Endodermal cell (in vitro differentiated cells): ENCODE data around the gene CREM. TPM values are rescaled to one million over a fixed set of nuclear protein-coding genes. Genes with fewer than 3 reads are reported as not detected.

ENCODE experiments used
- DNase-seq: peaks from one replicate; pipeline ENCODE4 v3.0.0-alpha.2; 2017
- H3K27ac ChIP-seq: 2 replicates; pipeline ENCODE4 v1.5.1; 2013; ENCODE audit warnings: mild to moderate bottlenecking, low read depth, low read length, moderate library complexity
- H3K27me3 ChIP-seq: 2 replicates; pipeline ENCODE4 v1.6.1; 2013; ENCODE audit warnings: mild to moderate bottlenecking, low read length, moderate library complexity; ENCODE audit not compliant: insufficient read depth, control insufficient read depth, poor library complexity, severe bottlenecking
- H3K36me3 ChIP-seq: 2 replicates; pipeline ENCODE4 v1.7.0; 2013; ENCODE audit warnings: mild to moderate bottlenecking, low read length, moderate library complexity; ENCODE audit not compliant: control insufficient read depth, insufficient read depth
- H3K4me1 ChIP-seq: one replicate; pipeline ENCODE4 v1.7.0; 2013; ENCODE audit warnings: low read length; ENCODE audit not compliant: control insufficient read depth, insufficient read depth
- H3K4me3 ChIP-seq: 2 replicates; pipeline ENCODE4 v1.5.1; 2013; ENCODE audit warnings: mild to moderate bottlenecking, low read length, moderate library complexity
- H3K9ac ChIP-seq: 2 replicates; pipeline ENCODE4 v1.6.1; 2013; ENCODE audit warnings: mild to moderate bottlenecking, low read length, moderate library complexity; ENCODE audit not compliant: poor library complexity, severe bottlenecking; ENCODE audit errors: extremely low read depth
- H3K9me3 ChIP-seq: 2 replicates; pipeline ENCODE4 v1.6.1; 2013; ENCODE audit warnings: mild to moderate bottlenecking, low read length, moderate library complexity; ENCODE audit not compliant: control insufficient read depth
- H3K27ac Mint-ChIP-seq: 2 replicates; pipeline ENCODE4 v1.8.0; 2020; ENCODE audit warnings: mixed read lengths
- H3K27me3 Mint-ChIP-seq: 2 replicates; pipeline ENCODE4 v1.8.0; 2021; ENCODE audit warnings: mild to moderate bottlenecking, mixed read lengths; ENCODE audit not compliant: insufficient read depth
- H3K36me3 Mint-ChIP-seq: 2 replicates; pipeline ENCODE4 v1.8.0; 2020; ENCODE audit warnings: low read depth, mixed read lengths
- H3K4me1 Mint-ChIP-seq: 2 replicates; pipeline ENCODE4 v1.8.0; 2020; ENCODE audit warnings: mixed read lengths
- H3K4me3 Mint-ChIP-seq: 2 replicates; pipeline ENCODE4 v1.8.0; 2020; ENCODE audit warnings: mild to moderate bottlenecking, moderate library complexity, mixed read lengths
- H3K9me3 Mint-ChIP-seq: 2 replicates; pipeline ENCODE4 v1.8.0; 2020; ENCODE audit warnings: mild to moderate bottlenecking, mixed read lengths
- whole genome bisulfite sequencing, 2 experiments: methylation state at CpG; one replicate each; pipeline versions ENCODE4 v1.1.5 to v1.1.7; 2013; ENCODE audit warnings: missing lambda C conversion rate in 2 of 2, mixed read lengths in 1 of 2; ENCODE audit not compliant: insufficient coverage in 1 of 2, insufficient read length in 1 of 2; 5-methylcytosine and 5-hydroxymethylcytosine counted together
- total RNA-seq, 2 donors: library from RNA; stranded (reverse); fragmentation: NEBNext Ultra II Directional in 1 of 2; extraction: Animal tissue kit (Norgen Biotek cat#: 25700) in 1 of 2; gene quantifications; 2 replicates in 1 of 2; 3 replicates in 1 of 2; pipeline ENCODE4 v1.2.1, GENCODE V29; 2021
- TF ChIP-seq, protein P1 (sequence below): fragments of 200-600 bp; sonication (generic); conservative IDR thresholded peaks from 2 replicates; pipeline ENCODE4 v1.5.0; 2021; ENCODE audit warnings: antibody characterized with exemption, mild to moderate bottlenecking

Gene CREM
- total RNA-seq, 2 donors from 2014 or later, result 31.5 to 35.3 TPM

DNA sequence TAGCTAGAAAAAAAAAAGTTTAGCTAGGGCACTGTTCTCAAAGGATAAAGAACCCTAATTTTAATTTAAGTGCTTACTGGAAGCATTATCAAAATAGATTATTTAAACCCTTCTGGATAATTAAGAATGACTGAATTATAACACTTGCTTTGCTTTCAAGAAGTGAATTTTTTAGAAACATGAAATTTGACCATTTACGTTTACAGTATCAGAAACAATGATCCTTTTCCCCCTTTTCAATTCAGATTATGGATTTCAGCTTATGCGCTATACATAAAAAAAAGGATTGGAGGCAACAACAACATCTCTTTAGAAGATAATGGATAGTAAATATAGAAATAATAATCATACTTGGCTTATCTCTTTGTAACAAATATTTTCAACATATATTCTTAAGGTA, 39.2 kb downstream of the CREM start:
- Histone ChIP-seq H3K9me3 (peaks cover 25% of the 10 kb centered on the region), H3K27me3 (no peaks in the 10 kb centered on the region), H3K9ac (no peak overlapping the region), H3K4me3 (no peak overlapping the region), H3K4me1 (no peaks in the 10 kb centered on the region), H3K36me3 (no peaks in the 10 kb centered on the region), H3K27ac (no peak overlapping the region)
- Mint-ChIP-seq H3K4me3 (no peak overlapping the region), H3K27me3 (no peaks in the 10 kb centered on the region), H3K27ac (no peak overlapping the region), H3K36me3 (peaks cover 16% of the 10 kb centered on the region), H3K4me1 (no peaks in the 10 kb centered on the region), H3K9me3 (peaks cover 25% of the 10 kb centered on the region)
- TF ChIP-seq, protein P1, sequence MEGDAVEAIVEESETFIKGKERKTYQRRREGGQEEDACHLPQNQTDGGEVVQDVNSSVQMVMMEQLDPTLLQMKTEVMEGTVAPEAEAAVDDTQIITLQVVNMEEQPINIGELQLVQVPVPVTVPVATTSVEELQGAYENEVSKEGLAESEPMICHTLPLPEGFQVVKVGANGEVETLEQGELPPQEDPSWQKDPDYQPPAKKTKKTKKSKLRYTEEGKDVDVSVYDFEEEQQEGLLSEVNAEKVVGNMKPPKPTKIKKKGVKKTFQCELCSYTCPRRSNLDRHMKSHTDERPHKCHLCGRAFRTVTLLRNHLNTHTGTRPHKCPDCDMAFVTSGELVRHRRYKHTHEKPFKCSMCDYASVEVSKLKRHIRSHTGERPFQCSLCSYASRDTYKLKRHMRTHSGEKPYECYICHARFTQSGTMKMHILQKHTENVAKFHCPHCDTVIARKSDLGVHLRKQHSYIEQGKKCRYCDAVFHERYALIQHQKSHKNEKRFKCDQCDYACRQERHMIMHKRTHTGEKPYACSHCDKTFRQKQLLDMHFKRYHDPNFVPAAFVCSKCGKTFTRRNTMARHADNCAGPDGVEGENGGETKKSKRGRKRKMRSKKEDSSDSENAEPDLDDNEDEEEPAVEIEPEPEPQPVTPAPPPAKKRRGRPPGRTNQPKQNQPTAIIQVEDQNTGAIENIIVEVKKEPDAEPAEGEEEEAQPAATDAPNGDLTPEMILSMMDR, result no peak
- 97 to 100% methylated on average over 1 to 2 of the region's 2 CpGs for WGBS, 2 experiments
- DNase-seq, result no peak

DNA sequence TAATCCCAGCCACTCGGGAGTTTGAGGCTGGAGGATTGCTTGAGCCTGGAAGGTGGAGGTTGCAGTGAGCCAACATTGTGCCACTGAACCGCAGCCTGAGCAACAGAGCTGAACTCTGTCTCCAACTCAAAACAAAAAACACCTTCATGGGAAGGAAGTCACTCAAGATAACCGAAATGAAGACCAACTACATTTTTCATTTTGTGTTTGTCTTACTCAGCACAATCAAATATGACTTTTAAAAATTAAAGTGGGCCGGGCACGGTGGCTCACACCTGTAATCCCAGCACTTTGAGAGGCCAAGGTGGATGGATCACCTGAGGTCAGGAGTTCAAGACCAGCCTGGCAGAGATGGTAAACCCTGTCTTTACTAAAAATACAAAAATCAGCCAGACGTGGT, 40.0 kb downstream of the CREM start:
- Mint-ChIP-seq H3K27me3 (no peaks in the 10 kb centered on the region), H3K4me1 (no peaks in the 10 kb centered on the region), H3K9me3 (peaks cover 23% of the 10 kb centered on the region), H3K4me3 (no peak overlapping the region), H3K36me3 (peaks cover 14% of the 10 kb centered on the region), H3K27ac (no peak overlapping the region)
- H3K9ac ChIP-seq, result no peak overlapping the region
- H3K27me3 ChIP-seq, result no peaks in the 10 kb centered on the region
- TF ChIP-seq, protein P1, result no peak
- no peaks in the 10 kb centered on the region for H3K4me1 ChIP-seq
- no peak for DNase-seq
- H3K9me3 ChIP-seq, result peaks cover 25% of the 10 kb centered on the region
- 93 to 97% methylated on average over 3 to 6 of the region's 6 CpGs for WGBS, 2 experiments
- no peak overlapping the region for H3K27ac ChIP-seq
- H3K4me3 ChIP-seq, result no peak overlapping the region
- H3K36me3 ChIP-seq, result no peaks in the 10 kb centered on the region

DNA sequence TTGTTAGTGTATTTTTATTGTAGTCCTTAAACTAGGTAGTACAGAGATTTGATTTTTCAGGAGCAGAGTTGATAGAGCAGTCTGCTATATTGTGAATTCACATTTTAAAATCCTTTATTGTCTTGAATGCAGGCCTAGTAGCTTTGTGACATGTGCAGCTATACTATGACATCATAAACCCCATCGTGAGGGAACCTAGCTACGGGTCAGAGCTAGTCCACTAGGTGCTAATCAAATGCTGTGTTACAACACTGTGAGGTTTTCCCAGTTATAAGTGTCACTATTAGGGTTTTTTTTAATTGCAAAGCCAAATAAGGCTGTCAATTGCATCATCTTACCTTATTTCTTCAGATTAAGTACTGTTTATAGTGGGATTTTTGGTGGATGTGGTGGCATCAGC, 40.7 kb downstream of the CREM start:
- Mint-ChIP-seq H3K36me3 (peaks cover 8% of the 10 kb centered on the region), H3K9me3 (peaks cover 23% of the 10 kb centered on the region), H3K4me3 (no peak overlapping the region), H3K4me1 (peaks cover 3% of the 10 kb centered on the region), H3K27me3 (no peaks in the 10 kb centered on the region), H3K27ac (no peak overlapping the region)
- 97% methylated on average over 2 of the region's 2 CpGs; no CpG with 5 or more reads in 1 of the 2 experiments for WGBS, 2 experiments
- H3K4me3 ChIP-seq, result peak overlapping the region; percentile 32
- no peaks in the 10 kb centered on the region for H3K36me3 ChIP-seq
- H3K9ac ChIP-seq, result no peak overlapping the region
- H3K4me1 ChIP-seq, result no peaks in the 10 kb centered on the region
- H3K27ac ChIP-seq, result no peak overlapping the region
- TF ChIP-seq, protein P1, result no peak
- peaks cover 25% of the 10 kb centered on the region for H3K9me3 ChIP-seq
- H3K27me3 ChIP-seq, result no peaks in the 10 kb centered on the region
- no peak for DNase-seq
